NCI-H2196 (cell line): ENCODE measurements around the gene PPP1R2.
A peak's percentile ranks its signal among the peaks of the same experiment; 100 is the strongest.
"Not testable (repeated sequence)": the region's sequence is repeated elsewhere in the genome, so short reads cannot be mapped to it uniquely, and the experiment has no call there.

Experiments
- DNase-seq: peaks from one replicate; lab custom pipeline; 2025; ENCODE audit not compliant: unreplicated experiment; lab: John Stamatoyannopoulos, UW

PPP1R2 gene

DNA sequence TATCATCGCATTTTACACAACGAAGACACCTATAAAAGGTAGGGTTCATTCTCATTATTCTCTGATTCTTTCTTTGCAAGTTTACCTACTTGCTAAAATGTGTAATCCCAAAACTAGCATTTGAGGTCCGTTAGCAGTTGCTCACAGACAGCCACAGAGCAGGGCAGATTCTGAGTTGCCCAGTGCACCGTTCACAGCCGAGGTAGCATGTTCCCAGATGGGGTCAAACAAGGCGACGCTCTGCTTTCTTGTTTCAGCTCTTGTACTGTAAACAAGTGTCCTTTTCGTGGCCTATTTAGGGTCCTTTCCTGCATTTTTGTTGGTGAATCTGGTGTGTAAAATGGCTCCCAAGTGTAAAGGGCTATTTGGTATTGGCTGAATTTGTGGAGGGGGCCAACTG lies 3.1 kb downstream of the PPP1R2 start:
- DNase-seq: no peak

DNA sequence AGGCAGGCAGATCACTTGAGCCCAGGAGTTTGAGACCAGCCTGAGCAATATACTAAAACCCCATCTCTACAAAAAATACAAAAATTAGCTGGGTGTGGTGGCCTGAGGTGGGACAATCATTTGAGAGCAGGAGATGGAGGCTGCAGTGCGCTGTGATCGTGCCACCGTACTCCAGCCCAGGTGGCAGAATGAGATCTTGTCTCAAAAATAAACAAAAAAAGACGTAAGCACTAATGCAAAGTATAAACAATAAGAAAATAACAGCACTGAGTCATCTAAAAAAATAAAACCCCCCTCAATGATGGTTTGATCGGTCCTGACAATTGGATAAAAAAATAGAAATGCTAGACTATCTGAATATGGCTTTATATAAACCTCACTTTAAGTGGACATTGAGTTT lies 3.6 kb downstream of the PPP1R2 start:
- DNase-seq: no peak

DNA sequence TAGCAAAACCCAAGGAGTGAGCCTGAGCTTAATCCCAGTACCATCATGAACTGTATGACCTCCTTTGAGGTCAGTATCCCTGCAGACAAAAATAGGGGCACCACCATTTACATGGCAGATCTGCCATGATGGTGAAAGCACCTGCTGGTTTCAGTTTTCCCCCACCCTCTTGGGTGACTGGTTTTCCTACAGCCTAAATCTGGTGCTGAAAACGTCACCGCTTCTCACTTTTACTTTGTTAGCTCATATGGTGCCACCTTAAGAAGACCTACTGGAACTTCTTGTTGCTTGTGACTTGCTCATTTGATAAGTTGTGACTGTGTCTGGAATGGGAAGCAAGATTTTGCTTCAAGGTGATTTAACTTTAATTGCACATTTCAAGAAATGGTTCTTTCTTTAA lies 5.1 kb downstream of the PPP1R2 start:
- DNase-seq: no peak

DNA sequence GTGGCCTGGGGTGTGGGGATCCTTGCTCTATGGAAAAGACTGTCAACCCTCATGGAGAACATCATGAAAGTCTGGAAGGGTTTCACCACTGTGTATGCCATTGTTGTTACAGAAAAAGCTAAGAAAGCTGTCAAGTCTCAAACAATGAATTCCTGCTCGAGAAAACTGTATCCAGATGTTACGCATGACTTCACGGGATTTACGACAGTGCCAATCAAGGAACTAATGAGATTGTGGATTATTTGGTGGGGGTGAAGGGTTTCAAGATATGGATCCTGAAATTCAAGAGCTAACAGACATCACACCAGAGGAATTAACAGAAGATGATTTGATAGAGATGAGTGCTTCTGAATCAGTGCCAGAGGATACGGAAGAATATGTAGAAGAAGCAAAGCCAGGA lies 7.8 kb downstream of the PPP1R2 start:
- no peak for DNase-seq

DNA sequence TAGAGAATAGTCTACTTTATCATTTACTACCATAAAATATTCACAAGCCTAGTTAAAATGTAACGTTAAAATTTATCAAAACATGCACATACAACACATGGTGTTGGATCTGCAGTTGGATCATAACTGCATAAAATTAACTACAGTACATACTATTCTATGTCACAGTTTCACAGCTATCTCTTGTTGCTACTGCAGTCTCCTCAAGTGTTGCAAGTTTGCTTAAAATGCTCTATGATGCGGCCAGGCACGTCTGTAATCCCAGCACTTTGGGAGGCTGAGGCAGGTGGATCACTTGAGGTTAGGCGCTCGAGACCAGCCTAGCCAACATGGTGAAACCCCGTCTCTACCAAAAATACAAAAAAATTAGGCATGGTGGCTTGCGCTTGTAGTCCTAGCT lies 10.3 kb downstream of the PPP1R2 start:
- no peak for DNase-seq

DNA sequence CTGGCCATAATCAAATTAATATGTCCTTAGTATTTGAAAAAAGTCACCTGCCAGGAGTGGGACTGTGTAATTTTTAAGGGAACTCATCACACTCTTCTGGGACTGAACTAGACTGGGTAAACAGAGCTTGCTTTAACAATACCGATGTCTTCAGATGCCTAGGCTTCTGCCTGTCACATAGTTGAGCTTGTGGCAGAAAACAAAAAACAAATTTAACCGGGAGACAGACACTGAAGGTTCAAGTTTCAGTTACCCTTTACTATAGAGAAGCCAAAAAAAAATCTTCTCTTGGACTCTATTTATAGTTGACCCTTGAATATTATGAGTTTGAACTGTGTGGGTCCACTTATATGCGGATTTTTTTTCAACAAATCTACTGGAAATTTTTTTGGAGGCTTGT lies 10.8 kb downstream of the PPP1R2 start:
- no peak for DNase-seq

DNA sequence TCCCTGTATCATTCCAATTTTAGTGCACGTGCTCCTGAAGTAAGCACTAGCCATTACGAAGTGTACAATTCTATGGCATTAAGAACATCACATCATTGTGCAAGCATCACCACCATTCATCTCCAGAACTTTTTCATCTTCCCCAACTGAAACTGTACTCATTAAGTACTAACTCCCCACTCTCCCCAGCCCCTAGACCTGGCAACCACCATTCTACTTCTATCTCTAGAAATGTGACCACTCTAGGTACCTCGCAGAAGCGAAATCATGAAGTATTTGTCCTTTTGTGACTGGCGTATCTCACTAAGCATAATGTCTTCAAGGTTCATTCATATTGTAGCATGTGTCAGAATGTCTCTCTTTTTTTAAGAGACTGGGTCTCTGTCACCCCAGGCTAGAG lies 11.4 kb downstream of the PPP1R2 start:
- no peak for DNase-seq

DNA sequence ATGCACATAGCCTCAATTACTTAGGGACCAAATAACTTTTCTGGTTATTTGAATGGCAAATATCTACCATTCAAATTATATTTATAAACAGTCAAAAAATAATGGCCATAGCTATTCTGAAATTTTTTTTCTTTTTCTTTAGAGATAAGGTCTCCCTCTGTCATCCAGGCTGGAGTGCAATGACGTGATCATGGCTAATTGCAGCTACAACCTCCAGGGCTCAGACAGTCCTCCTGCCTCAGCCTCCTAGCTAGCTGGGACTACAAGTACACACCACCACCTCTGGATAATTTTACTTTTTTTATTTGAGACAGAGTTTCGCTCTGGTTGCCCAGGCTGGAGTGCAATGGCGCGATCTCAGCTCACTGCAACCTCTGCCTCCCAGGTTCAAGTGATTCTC lies 16.6 kb downstream of the PPP1R2 start:
- no peak for DNase-seq

DNA sequence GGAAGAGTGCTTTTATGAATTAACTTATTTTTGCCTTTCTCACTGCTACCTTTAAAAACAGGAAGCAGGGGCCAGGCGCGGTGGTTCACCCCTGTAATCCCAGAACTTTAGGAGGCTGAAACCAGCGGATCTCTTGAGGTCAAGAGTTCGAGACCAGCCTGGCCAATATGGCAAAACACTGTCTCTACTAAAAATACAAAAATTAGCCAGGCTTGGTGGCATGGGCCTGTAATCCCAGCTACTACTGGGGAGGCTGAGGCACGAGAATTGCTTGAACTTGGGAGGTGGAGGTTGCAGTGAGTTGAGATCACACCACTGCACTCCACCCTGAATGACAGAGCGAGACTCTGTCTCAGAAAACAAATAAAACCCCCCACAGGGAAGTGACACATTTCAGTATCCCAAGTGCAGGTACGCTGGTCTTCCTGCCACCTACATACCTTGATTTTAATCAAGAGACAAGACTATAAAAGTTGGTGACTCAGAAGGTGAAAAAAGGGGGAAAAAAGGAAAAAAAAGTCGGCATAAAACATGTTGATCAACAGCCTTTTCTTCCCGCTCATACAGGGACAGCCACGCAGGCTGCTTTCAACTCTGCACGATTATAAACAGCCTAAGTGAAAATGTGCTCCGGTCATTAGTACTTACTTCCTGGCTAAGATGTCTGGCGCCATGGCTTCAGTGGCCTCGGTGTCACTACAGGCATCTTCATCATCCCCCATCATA lies 18.8 kb downstream of the PPP1R2 start:
- DNase-seq: no peak

DNA sequence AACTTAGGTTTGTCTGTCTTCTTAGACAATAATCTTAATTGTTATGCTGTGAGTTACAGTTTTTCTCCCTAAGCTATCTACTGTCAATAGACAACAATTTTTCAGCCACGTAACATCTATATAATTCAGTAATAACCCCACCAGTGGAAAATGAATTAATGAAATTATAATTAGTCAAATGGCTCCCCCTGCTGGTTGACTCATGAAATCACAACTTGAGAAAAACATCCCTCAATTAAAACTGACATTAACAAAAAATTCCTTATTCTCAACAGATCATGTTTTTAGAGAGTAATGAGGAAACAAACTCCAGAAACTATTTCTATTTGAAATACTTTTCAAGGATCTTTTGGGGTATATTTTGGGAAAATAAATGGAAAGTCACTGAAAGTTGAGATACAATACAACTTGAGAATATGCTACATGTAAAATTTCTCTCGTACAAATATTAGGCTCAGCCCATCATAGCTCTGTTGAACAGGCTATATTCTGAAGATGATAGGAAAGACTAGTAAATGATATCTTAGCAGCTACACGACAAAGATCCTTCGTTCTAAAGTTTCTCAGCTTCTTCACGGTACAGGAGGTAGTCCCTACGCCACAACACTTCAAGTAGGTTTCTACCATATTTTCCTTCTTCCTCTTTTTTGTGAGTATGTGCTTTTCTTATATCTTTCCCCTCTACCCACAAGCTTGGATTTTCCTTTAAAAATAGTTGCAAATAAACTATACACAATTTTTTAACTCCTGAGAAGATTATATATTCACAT lies 20.7 kb downstream of the PPP1R2 start:
- DNase-seq: peak; percentile 77

DNA sequence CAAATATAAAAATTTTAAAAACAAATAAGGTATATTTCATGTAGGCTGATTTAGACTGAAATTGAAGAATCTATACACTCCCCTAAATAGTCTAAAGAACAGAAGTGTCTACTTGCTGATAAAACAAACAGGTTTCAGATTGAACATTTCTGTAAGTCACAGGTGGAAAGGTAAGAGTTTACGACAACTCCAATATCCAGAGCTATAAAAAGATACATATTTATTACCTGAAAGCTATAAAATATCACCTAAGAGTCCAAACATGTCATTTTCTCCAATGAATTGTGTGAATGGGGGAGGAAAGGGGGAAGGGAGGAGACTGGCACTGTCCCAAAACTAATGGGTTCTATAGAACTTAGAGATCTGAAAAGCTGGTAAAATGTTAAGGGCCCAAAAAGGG lies 26.1 kb downstream of the PPP1R2 start:
- DNase-seq: no peak

DNA sequence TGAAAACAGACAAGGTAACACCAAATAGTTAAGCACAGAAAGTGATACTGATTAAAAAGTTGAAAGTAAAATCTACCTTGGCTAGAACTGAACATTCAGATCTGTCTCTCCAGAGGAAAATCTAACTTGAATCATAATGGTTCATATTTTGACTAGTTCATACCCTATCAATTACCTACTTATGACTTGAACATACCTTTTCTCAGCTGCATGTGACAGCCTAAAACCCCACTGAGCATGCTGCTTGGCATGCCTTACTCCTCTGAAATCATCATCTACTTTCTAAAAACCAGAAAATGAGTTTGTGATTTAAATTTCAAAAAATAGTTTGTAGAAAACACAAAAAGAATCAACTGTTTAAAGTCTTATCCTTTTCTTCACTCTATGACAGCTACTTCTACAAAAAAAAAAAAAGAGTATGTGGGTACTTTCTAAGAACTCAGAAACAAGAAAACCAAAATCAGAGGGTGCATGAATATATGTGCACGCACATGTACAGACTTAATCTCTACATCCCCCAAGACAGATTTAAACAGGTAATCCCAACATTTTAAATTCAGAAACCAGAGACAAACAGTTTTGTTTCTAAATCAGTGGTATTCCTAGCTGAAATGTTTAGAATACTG lies 28.4 kb downstream of the PPP1R2 start:
- DNase-seq: not testable (repeated sequence)

DNA sequence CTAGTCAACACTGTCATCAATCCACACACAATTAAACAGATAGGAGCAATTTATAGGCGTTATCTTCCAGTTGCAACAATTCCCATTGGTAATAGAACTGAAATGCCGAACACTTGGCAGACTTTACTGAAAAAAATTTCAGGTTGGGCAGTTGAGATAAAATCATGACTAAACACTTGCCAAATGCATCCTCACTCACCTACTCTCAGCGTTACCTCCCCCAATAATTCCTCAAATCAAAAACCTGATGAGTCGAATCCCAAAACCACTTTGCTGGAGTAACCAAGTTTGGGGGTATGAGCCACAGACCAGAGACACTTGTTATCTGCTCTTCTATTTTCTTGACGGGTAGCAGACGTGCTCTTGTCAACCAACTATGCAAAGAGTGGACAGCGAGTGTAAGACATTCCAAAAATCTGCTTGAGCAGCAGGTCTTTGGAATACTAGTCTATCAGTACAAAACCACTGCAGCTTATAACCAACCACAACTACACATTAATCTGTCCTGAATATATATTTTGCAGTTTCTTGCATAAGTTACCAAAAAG lies 30.3 kb downstream of the PPP1R2 start:
- no peak for DNase-seq

DNA sequence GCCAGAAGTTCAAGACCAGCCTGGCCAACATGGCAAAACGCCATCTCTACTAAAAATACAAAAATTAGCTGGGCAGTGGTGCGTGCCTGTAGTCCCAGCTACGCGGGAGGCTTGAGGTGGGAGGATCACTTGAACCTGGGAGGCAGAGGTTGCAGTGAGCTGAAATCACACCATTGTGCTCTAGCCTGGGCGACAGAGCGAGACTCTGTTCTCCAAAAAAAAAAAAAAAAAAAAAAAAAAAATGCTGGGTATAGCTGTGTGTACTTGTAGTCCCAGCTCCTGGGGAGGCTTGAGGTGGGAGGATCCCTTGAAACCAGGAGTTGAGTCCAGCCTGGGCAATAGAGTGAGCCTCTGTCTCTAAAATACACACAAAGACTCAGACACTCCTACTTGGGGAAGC lies 32.0 kb downstream of the PPP1R2 start:
- no peak for DNase-seq

DNA sequence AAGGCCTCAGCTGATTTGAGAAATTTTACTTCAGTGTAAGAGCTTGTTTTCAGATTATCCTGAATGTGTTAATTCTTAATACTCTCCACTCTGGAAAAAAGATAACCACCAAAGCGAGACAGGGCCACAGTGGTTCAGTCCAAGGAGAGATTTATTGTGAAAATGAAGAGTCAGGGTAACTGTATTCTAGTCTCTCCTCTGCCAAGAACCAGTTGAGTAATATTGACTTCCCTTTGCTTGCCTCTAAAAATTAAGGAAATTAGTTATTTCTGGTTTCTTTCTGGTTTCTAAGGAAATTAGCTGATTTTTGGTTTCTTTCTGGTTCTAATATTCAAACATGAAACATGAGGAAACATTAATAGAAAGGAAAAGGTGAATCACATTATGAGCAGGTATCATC lies 34.9 kb downstream of the PPP1R2 start:
- DNase-seq: no peak

DNA sequence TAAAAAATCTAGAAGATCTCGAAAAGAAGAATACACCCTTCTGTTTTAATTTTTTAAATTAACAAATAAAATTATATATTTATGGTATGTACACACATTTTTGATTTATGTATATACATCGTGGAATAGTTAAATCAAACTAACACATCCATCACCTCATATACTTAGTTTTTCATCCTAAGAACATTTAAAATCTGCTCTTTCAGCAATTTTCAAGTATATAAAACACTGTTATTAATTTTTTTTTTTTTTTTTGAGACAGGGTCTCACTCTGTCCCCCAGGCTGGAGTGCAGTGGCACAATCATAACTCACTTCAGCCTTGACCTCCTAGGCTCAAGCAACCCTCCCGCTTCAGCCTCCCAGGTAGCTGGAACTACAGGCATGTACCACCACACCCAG lies 67.5 kb downstream of the PPP1R2 start:
- no peak for DNase-seq

DNA sequence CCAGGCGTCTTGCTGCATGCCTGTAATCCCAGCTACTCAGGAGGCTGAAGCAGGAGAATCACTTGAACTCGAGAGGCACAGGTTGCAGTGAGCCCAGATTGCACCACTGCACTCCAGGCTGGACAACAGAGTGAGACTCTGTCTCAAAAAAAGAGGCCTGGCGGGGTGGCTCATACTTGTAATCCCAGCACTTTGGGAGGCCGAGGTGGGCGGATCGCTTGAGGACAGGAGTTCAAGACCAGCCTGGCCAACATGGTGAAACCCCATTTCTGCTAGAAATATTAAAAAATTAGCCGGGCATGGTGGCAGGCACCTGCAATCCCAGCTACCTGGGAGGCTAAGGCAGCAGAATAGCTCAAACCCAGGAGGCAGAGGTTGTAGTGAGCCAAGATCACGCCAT lies 68.0 kb downstream of the PPP1R2 start:
- DNase-seq: not testable (repeated sequence)

DNA sequence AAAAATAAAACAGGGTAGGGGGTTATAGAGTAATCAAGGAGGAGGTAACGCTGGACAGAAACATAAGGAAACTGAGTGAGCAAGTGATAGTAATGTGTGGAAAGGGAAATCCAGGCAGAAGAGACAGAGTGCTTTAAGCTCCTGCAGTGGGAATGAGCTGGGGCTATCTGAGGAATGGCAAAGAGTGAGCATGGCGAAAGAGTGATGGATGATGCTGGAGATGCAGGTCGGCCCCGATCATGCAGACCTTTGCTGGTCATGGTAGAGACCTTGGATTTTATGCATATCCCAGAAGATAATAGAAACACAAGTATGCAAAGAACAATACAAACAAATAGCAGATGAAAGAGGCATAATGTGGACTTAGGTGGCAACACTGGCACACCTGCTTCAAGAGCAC lies 74.3 kb downstream of the PPP1R2 start:
- no peak for DNase-seq

DNA sequence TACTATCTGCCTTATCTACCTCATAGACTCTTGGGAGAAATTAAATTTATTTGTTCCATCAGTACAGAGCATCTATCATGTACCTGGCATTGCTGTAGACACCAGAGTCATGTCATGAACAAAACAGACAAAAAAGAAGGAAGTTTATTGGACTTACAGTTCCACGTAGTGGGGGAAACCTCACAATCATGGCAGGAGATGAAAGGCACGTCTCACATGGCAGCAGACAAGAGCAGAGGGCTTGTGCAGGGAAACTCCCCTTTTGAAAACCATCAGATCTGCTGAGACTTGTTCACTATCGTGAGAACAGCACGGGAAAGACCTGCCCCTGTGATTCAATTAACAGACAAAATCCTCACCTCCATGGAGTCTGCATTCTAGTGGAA lies 74.7 kb downstream of the PPP1R2 start:
- DNase-seq: no peak

DNA sequence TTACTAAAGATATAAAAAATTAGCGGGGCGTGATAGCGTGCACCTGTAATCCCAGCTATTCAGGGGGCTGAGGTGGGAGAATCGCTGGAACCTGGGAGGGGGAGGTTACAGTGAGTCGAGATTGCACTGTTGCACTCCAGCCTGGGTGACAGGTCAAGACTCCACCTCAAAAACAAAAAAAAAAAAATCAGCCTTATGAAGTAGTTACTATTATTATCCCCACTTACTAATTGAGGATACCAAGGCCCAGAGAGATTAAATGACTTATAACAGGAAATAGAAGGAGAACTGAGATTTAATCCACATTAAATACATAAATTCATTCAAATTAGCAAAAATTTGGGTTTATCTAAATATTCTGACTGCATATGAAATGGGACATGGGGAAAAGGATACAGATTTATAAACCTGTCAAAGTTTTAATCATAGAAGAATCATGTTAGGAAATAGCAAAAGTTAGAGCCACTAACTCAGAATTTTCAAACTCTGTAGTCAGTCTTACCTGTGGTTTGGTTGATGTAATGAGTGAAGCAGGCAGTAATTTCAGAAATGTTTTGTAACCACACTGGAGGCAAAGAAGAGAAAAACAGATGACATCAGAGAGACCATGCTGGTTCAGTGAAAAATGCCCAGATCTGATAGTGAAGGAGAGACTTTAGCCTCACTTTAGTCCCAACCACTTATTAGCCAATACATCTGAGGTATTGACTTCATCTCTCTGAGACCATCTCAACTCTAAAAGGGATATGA lies 75.3 kb downstream of the PPP1R2 start:
- DNase-seq: no peak

DNA sequence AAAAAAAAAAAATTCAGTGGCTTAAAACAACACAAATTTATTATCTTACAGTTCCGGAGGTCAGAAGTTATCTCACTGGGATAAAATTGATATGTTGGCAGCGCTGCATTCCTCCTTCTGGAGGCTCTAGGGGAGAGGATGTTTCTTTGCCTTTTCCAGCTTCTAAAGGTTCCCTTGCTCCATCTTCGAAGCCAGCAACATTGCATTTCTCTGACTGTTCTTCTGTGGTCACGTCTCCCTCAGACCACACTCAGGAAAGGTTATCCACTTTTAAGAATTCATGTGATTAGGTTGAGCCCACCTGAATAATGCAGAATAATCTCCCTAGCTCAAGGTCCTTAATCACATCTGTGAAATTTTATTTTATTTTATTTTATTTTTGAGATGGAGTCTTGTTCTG lies 76.9 kb downstream of the PPP1R2 start:
- no peak for DNase-seq
